Parathyroid adenoma (tissue), 2 donors: ENCODE results near the gene PNPO.

Source experiments
- H2AFZ ChIP-seq: fragments of 300-600 bp; sonication (generic); one replicate; pipeline ENCODE4 v1.7.0; 2017; ENCODE audit warnings: antibody characterized with exemption, mild to moderate bottlenecking
- H3K27ac ChIP-seq: fragments of 300-600 bp; sonication (generic); one replicate; pipeline ENCODE4 v1.7.0; 2017
- H3K27me3 ChIP-seq: fragments of 300-600 bp; sonication (generic); one replicate; pipeline ENCODE4 v1.7.0; 2017; ENCODE audit warnings: low read length; ENCODE audit not compliant: control insufficient read depth, insufficient read depth
- H3K36me3 ChIP-seq: fragments of 300-600 bp; sonication (generic); one replicate; pipeline ENCODE4 v1.7.0; 2017; ENCODE audit warnings: low read length; ENCODE audit not compliant: control insufficient read depth, insufficient read depth
- H3K4me1 ChIP-seq: fragments of 300-600 bp; sonication (generic); one replicate; pipeline ENCODE4 v1.7.0; 2017; ENCODE audit warnings: control low read depth
- H3K4me2 ChIP-seq: fragments of 300-600 bp; sonication (generic); one replicate; pipeline ENCODE4 v1.7.0; 2017; ENCODE audit warnings: low read length
- H3K4me3 ChIP-seq: fragments of 300-600 bp; sonication (generic); one replicate; pipeline ENCODE4 v1.7.0; 2017; ENCODE audit warnings: low read depth, low read length
- H3K79me2 ChIP-seq: fragments of 300-600 bp; sonication (generic); one replicate; pipeline ENCODE4 v1.7.0; 2017; ENCODE audit warnings: control low read depth
- H3K9ac ChIP-seq: fragments of 300-600 bp; sonication (generic); one replicate; pipeline ENCODE4 v1.7.0; 2017; ENCODE audit warnings: mild to moderate bottlenecking
- H3K9me3 ChIP-seq: fragments of 300-600 bp; sonication (generic); one replicate; pipeline ENCODE4 v1.7.0; 2017; ENCODE audit warnings: low read length; ENCODE audit not compliant: control insufficient read depth
- CTCF ChIP-seq: fragments of 300-600 bp; sonication (generic); IDR thresholded peaks from one replicate; pipeline ENCODE4 v1.7.0; 2017; ENCODE audit warnings: antibody characterized with exemption, mild to moderate bottlenecking
- donor health status: primary hyperparathyroidism.

The PNPO gene

GRCh38 chr17:47925678-47925988, 15.7 kb upstream of the PNPO start:
- Histone ChIP-seq H3K4me1 (no peaks in the 10 kb centered on the region), H3K36me3 (no peaks in the 10 kb centered on the region), H3K79me2 (peaks cover 4% of the 10 kb centered on the region), H3K4me3 (no peak overlapping the region), H3K27ac (no peak overlapping the region), H3K27me3 (no peaks in the 10 kb centered on the region), H3K9me3 (no peaks in the 10 kb centered on the region), H2AFZ (no peak overlapping the region), H3K4me2 (no peak overlapping the region), H3K9ac (no peak overlapping the region)
- TF ChIP-seq CTCF, result no peak

DNA sequence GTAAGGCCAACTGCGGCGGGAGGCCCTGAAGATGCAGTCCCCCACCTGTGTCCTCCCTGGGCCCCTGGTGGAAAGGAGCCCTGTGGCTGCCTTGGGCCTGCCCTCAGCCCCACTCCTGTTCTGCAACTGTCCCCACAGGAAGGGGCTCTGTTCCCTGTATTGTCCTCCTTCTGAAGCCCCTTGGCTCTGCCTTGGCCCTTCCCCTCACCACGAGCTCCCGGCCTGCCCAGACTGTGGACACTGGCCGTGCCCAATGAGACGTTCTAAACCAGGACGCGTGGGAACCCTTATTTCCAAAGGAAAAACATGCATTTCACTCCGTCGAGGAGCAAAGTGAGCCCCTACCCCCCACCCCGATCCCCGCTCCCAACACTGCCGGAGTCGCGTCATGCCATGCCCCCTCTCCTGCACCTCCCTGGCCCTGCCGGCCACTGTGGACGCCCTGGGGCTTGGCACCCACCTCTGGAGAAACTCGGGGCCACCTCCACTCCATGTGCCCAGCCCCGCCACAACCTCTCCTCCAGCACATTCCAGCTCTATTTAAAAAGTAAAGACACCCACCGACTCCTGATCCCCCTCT, 13.5 kb upstream of the PNPO start:
- H3K27me3 ChIP-seq, result no peaks in the 10 kb centered on the region
- no peaks in the 10 kb centered on the region for H3K4me1 ChIP-seq
- no peak overlapping the region for H3K4me3 ChIP-seq
- no peaks in the 10 kb centered on the region for H3K9me3 ChIP-seq
- H3K79me2 ChIP-seq, result peaks cover 4% of the 10 kb centered on the region
- H3K4me2 ChIP-seq, result no peak overlapping the region
- no peak overlapping the region for H3K9ac ChIP-seq
- H2AFZ ChIP-seq, result no peak overlapping the region
- H3K36me3 ChIP-seq, result no peaks in the 10 kb centered on the region
- no peak for TF ChIP-seq CTCF
- no peak overlapping the region for H3K27ac ChIP-seq

GRCh38 chr17:47928415-47928814, 13.0 kb upstream of the PNPO start:
- H2AFZ ChIP-seq, result no peak overlapping the region
- H3K27me3 ChIP-seq, result no peaks in the 10 kb centered on the region
- no peak overlapping the region for H3K9ac ChIP-seq
- H3K27ac ChIP-seq, result no peak overlapping the region
- no peak overlapping the region for H3K4me2 ChIP-seq
- H3K36me3 ChIP-seq, result no peaks in the 10 kb centered on the region
- TF ChIP-seq CTCF, result no peak
- peaks cover 4% of the 10 kb centered on the region for H3K79me2 ChIP-seq
- H3K9me3 ChIP-seq, result no peaks in the 10 kb centered on the region
- H3K4me3 ChIP-seq, result no peak overlapping the region
- no peaks in the 10 kb centered on the region for H3K4me1 ChIP-seq

- H3K9ac ChIP-seq, result no peak overlapping the region
- no peaks in the 10 kb centered on the region for H3K36me3 ChIP-seq
- TF ChIP-seq CTCF, result no peak
- H2AFZ ChIP-seq, result no peak overlapping the region
- H3K9me3 ChIP-seq, result no peaks in the 10 kb centered on the region
- H3K27ac ChIP-seq, result no peak overlapping the region
- no peaks in the 10 kb centered on the region for H3K27me3 ChIP-seq
- H3K4me3 ChIP-seq, result no peak overlapping the region
- no peaks in the 10 kb centered on the region for H3K4me1 ChIP-seq
- H3K79me2 ChIP-seq, result no peaks in the 10 kb centered on the region
- H3K4me2 ChIP-seq, result no peak overlapping the region
Measured at GRCh38 chr17:47929218-47930000, 12.0 kb upstream of the PNPO start.

DNA sequence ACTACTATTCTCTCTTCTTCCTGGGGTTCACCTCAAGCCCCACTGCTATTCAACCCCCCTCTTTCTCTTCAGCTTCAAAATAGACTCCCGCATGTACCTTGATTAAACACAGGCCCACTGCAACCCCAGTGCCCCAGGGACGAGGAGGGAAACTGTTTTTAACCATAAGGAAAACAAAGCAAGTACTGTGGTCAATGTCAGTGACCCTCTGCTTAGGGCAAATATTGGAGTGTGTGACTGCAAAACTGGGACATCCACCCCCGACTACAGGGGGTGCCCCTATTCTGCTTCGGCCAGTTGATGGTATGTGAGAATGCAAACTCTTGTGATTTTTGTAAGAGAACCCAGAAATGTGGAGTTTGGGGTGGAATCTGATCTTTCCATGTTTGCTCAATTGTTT, 9.5 kb upstream of the PNPO start:
- H3K36me3 ChIP-seq, result no peaks in the 10 kb centered on the region

More for the DNA sequence above, 9.5 kb upstream of the PNPO start:
- no peak overlapping the region for H3K4me3 ChIP-seq
- H3K9me3 ChIP-seq, result no peaks in the 10 kb centered on the region
- H3K4me2 ChIP-seq, result no peak overlapping the region
- H3K9ac ChIP-seq, result no peak overlapping the region
- H3K27ac ChIP-seq, result no peak overlapping the region
- H3K79me2 ChIP-seq, result no peaks in the 10 kb centered on the region
- no peak overlapping the region for H2AFZ ChIP-seq
- no peaks in the 10 kb centered on the region for H3K27me3 ChIP-seq
- TF ChIP-seq CTCF, result no peak
- no peaks in the 10 kb centered on the region for H3K4me1 ChIP-seq
